Kidney (tissue), 14 donors: ENCODE results near the gene CPM. TPM values are rescaled to one million over a fixed set of nuclear protein-coding genes. Genes with fewer than 3 reads are reported as not detected.

ENCODE experiments used
- DNase-seq, 5 donors: peaks; one replicate each; pipeline ENCODE4 v3.0.0-alpha.2; 2013 to 2020
- FAIRE-seq: peaks from 2 replicates; lab custom pipeline; 2012; peaks lifted over from hg19 to GRCh38; lab: Jason Lieb, UNC
- H3K27ac ChIP-seq, 2 donors: one replicate each; pipeline ENCODE4 v1.7.0; 2013; ENCODE audit warnings: low read depth in 2 of 2, low read length in 2 of 2, inconsistent platforms in 1 of 2
- H3K27me3 ChIP-seq: one replicate; pipeline ENCODE4 v1.7.1; 2013; ENCODE audit warnings: low read length, inconsistent platforms; ENCODE audit not compliant: control insufficient read depth, insufficient read depth
- H3K36me3 ChIP-seq, 3 donors: one replicate each; pipeline versions ENCODE4 v1.7.0 to v1.7.1; 2013; ENCODE audit warnings: low read length in 3 of 3, control low read depth in 1 of 3, inconsistent platforms in 1 of 3; ENCODE audit not compliant: insufficient read depth in 3 of 3, control insufficient read depth in 2 of 3
- H3K4me1 ChIP-seq, 3 donors: one replicate each; pipeline versions ENCODE4 v1.7.0 to v1.7.1; 2013; ENCODE audit warnings: low read length in 3 of 3, inconsistent platforms in 1 of 3, low read depth in 1 of 3; ENCODE audit not compliant: control insufficient read depth in 2 of 3, insufficient read depth in 2 of 3
- H3K4me3 ChIP-seq, 3 donors: one replicate each; pipeline versions ENCODE4 v1.7.0 to v1.8.1; 2013; ENCODE audit warnings: low read length in 3 of 3, control low read depth in 1 of 3, inconsistent platforms in 1 of 3
- H3K9ac ChIP-seq, 3 donors: one replicate each; pipeline versions ENCODE4 v1.7.0 to v1.7.1; 2013; ENCODE audit warnings: low read length in 3 of 3, control low read depth in 1 of 3, inconsistent platforms in 1 of 3
- H3K9me3 ChIP-seq, 3 donors: one replicate each; pipeline versions ENCODE4 v1.7.0 to v1.7.1; 2013; ENCODE audit warnings: low read length in 3 of 3, control low read depth in 1 of 3, inconsistent platforms in 1 of 3; ENCODE audit not compliant: control insufficient read depth in 2 of 3, insufficient read depth in 1 of 3
- intact Hi-C: fragments of 100-400 bp; cut with DNase I; formaldehyde crosslinking; loops from one replicate; pipeline ENCODE4 v1.11.1; 2022
- polyA plus RNA-seq: library from polyadenylated mRNA; stranded (reverse); fragments of 350-450 nt; fragmentation: Illumina TruSeq; extraction: RNeasy Lipid Tissue Mini Kit (QIAGEN cat#74804); gene quantifications from one replicate; pipeline ENCODE4 v1.2.3, GENCODE V29; 2014; ENCODE audit warnings: low read depth, low replicate concordance; ENCODE audit not compliant: insufficient read depth
- total RNA-seq: library from RNA; stranded (reverse); fragmentation: NEBNext Ultra II Directional; extraction: Animal tissue kit (Norgen Biotek cat#: 25700); gene quantifications from one replicate; pipeline ENCODE4 v1.2.1, GENCODE V29; 2021
- TF ChIP-seq, protein P1 (sequence below): IDR thresholded peaks from 3 replicates; pipeline ENCODE4 v1.5.1; 2012; ENCODE audit warnings: mild to moderate bottlenecking, moderate library complexity, borderline replicate concordance; ENCODE audit not compliant: insufficient read depth; ENCODE audit errors: extremely low read depth
- donor health status: control.
- donor health status: control.
- donor health status: control.
- donor health status: control.
- donor health status: control.
- donor health status: DM: yes; HTN: yes; CAD: no.
- donor health status: Normal renal cell carcinoma (clear cell type).

The CPM gene
- total and polyA plus RNA-seq, 2 donors from 2014 or later = 35.7 to 144 TPM

DNA sequence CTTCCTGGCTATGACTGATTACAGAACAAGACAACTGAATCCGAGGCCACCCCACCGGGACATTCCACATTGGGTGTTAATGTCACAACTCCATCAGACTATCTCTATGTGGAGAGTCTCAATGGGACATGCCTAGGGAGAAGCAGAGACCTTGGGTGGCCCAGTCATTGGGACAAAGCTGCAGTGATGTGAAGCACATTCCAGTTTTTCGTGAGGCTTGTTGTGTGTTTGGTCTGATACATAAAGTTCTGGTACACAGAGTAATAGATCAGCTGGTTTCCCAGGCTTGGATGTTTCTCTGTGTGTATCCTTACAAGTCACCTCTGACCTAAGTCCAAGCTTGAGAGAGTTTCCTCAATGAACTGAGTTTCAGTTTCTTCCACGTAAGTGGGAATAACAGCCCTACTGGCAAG is 42.3 kb downstream of the CPM start:
- TF ChIP-seq, protein P1, sequence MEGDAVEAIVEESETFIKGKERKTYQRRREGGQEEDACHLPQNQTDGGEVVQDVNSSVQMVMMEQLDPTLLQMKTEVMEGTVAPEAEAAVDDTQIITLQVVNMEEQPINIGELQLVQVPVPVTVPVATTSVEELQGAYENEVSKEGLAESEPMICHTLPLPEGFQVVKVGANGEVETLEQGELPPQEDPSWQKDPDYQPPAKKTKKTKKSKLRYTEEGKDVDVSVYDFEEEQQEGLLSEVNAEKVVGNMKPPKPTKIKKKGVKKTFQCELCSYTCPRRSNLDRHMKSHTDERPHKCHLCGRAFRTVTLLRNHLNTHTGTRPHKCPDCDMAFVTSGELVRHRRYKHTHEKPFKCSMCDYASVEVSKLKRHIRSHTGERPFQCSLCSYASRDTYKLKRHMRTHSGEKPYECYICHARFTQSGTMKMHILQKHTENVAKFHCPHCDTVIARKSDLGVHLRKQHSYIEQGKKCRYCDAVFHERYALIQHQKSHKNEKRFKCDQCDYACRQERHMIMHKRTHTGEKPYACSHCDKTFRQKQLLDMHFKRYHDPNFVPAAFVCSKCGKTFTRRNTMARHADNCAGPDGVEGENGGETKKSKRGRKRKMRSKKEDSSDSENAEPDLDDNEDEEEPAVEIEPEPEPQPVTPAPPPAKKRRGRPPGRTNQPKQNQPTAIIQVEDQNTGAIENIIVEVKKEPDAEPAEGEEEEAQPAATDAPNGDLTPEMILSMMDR = no peak
- no peak overlapping the region for H3K4me3 ChIP-seq
- peaks cover 0 to 3% (median 0%) of the 10 kb centered on the region in 3 donors for H3K4me1 ChIP-seq
- H3K9me3 ChIP-seq = no peaks in the 10 kb centered on the region
- FAIRE-seq (no peak), DNase-seq (no peak)
- no peaks in the 10 kb centered on the region for H3K27me3 ChIP-seq
- no peak overlapping the region for H3K27ac ChIP-seq
- H3K9ac ChIP-seq = no peak overlapping the region
- intact Hi-C loops = no loop called here
- H3K36me3 ChIP-seq = peaks cover 0 to 4% (median 0%) of the 10 kb centered on the region in 3 donors

DNA sequence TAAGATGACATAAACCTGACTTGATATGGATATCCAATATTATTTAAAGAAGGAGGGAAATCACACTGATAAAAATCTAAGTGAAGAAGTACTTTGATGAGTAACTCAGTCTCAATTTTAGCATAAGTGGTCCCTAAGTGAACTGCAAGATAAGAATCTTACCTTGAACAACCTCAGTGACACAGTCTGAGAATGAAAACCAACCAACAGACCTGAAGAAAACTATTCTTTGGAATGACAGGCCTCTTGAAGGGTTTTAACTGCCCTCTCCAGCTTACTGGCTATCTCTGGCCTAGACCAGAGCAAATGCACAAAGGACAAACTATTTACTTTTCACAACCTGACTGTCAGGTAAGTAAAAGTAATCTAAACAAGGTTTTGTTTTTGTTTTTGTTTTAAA is 44.7 kb downstream of the CPM start:
- TF ChIP-seq, protein P1 = no peak
- DNase-seq (no peak), FAIRE-seq (no peak)
- no peaks in the 10 kb centered on the region for H3K27me3 ChIP-seq
- no peak overlapping the region for H3K27ac ChIP-seq
- intact Hi-C loops = no loop called here
- H3K36me3 ChIP-seq = peaks cover 0 to 5% (median 3%) of the 10 kb centered on the region in 3 donors
- H3K9me3 ChIP-seq = no peaks in the 10 kb centered on the region
- H3K9ac ChIP-seq = no peak overlapping the region
- peaks cover 0 to 3% (median 0%) of the 10 kb centered on the region in 3 donors for H3K4me1 ChIP-seq
- H3K4me3 ChIP-seq = no peak overlapping the region

DNA sequence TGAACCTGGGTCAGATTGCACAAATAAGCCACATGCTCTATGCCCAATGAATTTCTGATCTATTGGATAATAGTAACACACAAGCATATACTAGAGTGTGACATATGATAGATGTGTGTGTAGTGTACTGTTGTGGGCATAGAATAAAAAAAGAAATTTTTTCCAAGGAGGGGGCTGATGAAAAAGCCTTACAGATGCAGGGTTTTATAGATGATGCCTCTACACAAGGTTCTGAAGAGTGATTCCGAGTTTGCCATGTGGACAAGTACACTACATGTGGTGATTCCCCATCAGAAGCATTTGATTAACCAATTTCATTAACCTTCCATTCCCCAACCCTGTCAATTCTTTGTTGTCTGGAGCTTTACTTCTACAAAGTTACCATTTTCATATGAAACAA is 45.3 kb downstream of the CPM start:
- Histone ChIP-seq H3K9me3 (no peaks in the 10 kb centered on the region), H3K4me3 (no peak overlapping the region), H3K27ac (no peak overlapping the region), H3K27me3 (no peaks in the 10 kb centered on the region), H3K36me3 (peaks cover 0 to 6% (median 5%) of the 10 kb centered on the region in 3 donors), H3K4me1 (peaks cover 0 to 3% (median 0%) of the 10 kb centered on the region in 3 donors), H3K9ac (no peak overlapping the region)
- TF ChIP-seq, protein P1 = no peak
- DNase-seq = no peak
- no peak for FAIRE-seq
- intact Hi-C loops = no loop called here
